Mucosa of rectum (tissue), 2 donors: ENCODE data around the gene MACIR.

Experiments used
- H3K27ac ChIP-seq, 2 donors: one replicate each; pipeline ENCODE4 v1.7.0; 2013; ENCODE audit warnings: inconsistent platforms in 2 of 2, low read depth in 2 of 2, low read length in 2 of 2
- H3K27me3 ChIP-seq, 2 donors: one replicate each; pipeline ENCODE4 v1.7.0; 2013; ENCODE audit warnings: low read length in 2 of 2; ENCODE audit not compliant: control insufficient read depth in 2 of 2, insufficient read depth in 2 of 2
- H3K36me3 ChIP-seq, 2 donors: one replicate each; pipeline ENCODE4 v1.7.0; 2013; ENCODE audit warnings: low read length in 2 of 2; ENCODE audit not compliant: control insufficient read depth in 2 of 2, insufficient read depth in 2 of 2
- H3K4me1 ChIP-seq, 2 donors: one replicate each; pipeline ENCODE4 v1.7.0; 2013; ENCODE audit warnings: low read length in 2 of 2, mild to moderate bottlenecking in 1 of 2; ENCODE audit not compliant: control insufficient read depth in 2 of 2, insufficient read depth in 2 of 2
- H3K4me3 ChIP-seq, 2 donors: one replicate each; pipeline ENCODE4 v1.7.0; 2013; ENCODE audit warnings: low read length in 2 of 2
- H3K9ac ChIP-seq, 2 donors: one replicate each; pipeline ENCODE4 v1.7.0; 2013; ENCODE audit warnings: low read length in 2 of 2, low read depth in 1 of 2, mild to moderate bottlenecking in 1 of 2
- H3K9me3 ChIP-seq, 2 donors: one replicate each; pipeline ENCODE4 v1.7.0; 2013; ENCODE audit warnings: low read length in 2 of 2; ENCODE audit not compliant: control insufficient read depth in 2 of 2
- donor health status: healthy.
- donor health status: Normal muscosa, but diverticular disease.

MACIR gene

DNA sequence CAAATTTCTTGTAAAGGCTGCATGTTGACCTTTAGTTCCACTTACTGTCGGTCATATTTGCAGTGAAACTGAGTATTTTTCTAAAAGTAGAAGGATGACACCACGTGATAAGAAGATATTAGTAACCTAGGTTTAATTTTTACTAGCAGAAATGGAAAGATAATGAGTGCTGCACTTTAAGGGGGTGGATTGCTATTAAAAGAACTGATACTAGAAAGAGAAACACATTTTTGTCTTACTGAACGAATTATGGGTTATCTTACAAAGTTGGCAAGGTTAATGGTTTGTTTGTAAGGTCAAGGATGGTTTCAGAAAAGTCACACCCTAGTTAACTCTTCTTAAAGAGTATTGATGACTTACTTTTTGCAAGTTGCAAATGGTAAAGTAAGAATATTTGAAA, 2.4 kb downstream of the MACIR start:
- Histone ChIP-seq H3K9me3 (no peaks in the 10 kb centered on the region), H3K27ac (peak overlapping the region in 1 of 2 donors; percentile 61), H3K9ac (peak overlapping the region in 1 of 2 donors; percentile 88), H3K4me1 (peaks cover 4 to 29% of the 10 kb centered on the region in 2 donors), H3K4me3 (peak overlapping the region; percentile 55 to 80), H3K36me3 (no peaks in the 10 kb centered on the region), H3K27me3 (no peaks in the 10 kb centered on the region)

DNA sequence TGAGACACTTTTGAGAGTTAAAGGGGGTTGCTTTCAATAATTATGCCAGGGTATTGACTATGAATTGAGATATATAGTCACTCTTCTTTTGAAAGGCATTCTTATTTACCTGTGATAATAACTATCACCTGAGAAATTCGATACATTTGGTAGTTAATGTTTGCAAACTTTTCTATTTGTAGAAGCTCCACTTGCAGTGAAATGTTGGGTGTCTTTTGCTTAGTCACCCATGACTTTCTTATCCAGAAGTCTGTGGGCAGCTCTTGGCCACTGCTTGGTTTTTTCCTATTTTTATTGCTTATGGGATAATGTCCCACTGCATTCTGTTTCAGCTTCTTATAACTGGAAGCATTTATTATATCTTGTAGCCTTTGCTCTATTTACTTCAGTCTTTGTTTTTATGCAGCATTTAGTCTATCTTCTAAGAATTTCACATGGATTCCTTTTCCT, 3.9 kb downstream of the MACIR start:
- Histone ChIP-seq H3K27ac (no peak overlapping the region), H3K27me3 (no peaks in the 10 kb centered on the region), H3K9ac (no peak overlapping the region), H3K36me3 (peaks cover 0 to 3% of the 10 kb centered on the region in 2 donors), H3K4me3 (no peak overlapping the region), H3K4me1 (peaks cover 4 to 21% of the 10 kb centered on the region in 2 donors), H3K9me3 (no peaks in the 10 kb centered on the region)

DNA sequence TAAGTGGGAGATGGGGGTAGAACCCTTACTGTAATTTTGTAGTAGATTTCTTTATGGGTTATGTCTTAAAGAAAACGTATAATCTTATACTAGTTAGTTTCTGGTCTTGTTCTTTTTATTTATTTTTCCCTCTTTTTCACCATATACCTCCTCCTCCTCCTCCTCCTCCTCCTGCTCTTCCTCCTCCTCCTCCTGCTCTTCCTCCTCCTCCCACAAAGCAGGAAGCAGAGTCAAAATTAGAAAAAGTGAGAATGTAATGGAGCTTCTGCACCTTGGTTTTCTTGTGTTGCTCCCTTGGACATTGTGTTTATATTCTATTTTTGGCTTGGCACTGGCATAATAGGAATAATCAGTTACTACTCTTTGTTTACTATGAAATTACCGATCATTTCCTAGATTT, 4.5 kb downstream of the MACIR start:
- peaks cover 4 to 21% of the 10 kb centered on the region in 2 donors for H3K4me1 ChIP-seq
- no peak overlapping the region for H3K4me3 ChIP-seq
- no peaks in the 10 kb centered on the region for H3K27me3 ChIP-seq
- H3K9me3 ChIP-seq: no peaks in the 10 kb centered on the region
- H3K9ac ChIP-seq: no peak overlapping the region
- peaks cover 3% of the 10 kb centered on the region in 2 donors for H3K36me3 ChIP-seq
- no peak overlapping the region for H3K27ac ChIP-seq

DNA sequence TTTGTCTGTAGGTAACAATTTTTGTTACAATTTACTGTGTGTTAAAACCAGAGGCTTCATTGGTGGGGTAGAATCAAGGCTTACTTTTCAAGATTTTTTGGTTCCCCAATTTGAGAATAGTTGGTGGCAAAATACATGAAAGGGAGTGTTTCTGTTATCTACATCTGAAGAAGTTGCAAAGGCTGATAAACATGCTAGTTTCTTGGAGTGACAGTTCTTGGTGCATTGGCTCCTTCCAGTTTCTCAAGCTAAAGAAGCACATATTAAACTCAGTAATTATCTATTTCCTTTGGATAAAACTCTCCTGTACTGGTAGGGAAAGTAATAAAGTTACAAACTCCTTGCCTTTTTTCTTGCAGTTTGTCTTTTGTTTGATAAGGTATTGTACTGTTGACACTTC, 5.9 kb downstream of the MACIR start:
- Histone ChIP-seq H3K27ac (no peak overlapping the region), H3K4me1 (peaks cover 4 to 21% of the 10 kb centered on the region in 2 donors), H3K4me3 (no peak overlapping the region), H3K9ac (no peak overlapping the region), H3K36me3 (peaks cover 3% of the 10 kb centered on the region in 2 donors), H3K9me3 (no peaks in the 10 kb centered on the region), H3K27me3 (no peaks in the 10 kb centered on the region)

DNA sequence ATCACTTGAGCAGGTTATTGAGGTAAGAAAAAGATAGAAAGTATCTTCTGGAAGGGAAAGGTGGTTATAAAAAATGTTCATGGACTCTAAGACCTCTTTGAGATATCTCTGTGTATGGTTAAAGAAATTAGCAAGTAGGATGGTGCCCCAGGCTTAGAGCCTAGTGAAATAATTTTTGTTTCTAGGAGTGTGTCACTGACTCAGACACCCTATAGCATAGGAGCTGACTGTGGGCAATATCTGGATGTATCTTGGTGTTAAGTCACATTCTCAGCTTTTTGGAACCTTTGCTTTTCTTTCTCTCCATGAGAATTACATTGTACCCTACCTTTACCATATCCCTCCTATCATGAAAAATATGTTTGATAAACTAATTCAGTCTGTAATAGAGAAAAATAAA, 12.0 kb downstream of the MACIR start:
- no peaks in the 10 kb centered on the region for H3K4me1 ChIP-seq
- no peak overlapping the region for H3K27ac ChIP-seq
- no peaks in the 10 kb centered on the region for H3K9me3 ChIP-seq
- no peak overlapping the region for H3K9ac ChIP-seq
- no peaks in the 10 kb centered on the region for H3K27me3 ChIP-seq
- H3K4me3 ChIP-seq: no peak overlapping the region
- peaks cover 6 to 7% of the 10 kb centered on the region in 2 donors for H3K36me3 ChIP-seq

DNA sequence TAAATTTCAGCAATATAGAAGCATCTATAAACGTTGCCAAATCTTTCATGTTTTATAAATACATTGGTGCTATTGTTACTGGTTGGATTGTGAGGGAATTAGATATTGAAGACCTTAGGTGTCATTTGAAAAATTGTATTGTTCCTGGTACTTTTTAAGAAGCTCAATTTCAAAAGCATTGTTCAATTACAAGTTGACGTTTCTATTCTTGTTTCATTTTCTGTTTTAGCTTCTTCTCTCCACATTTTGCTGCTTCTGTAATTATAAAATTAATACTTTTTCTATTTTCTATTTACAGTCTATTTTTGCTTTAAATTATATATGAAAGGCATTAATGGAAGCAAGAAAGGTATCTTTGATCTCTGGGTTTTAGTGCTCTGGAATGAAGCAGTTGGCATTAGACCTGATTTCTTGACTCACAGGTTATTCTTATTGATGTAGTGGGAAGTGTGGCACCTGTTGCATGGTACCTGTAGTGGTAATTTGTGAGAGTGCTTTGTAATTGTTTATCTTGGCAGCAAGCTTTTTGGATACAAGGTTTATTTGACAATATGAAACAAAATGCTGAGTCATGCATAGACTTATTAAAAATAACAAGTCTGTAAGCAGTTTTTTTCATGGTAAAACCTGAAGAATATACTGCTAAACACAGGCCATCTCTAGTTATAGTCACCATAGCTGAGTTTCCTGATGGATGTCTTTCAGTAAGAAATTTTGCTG, 13.2 kb downstream of the MACIR start:
- Histone ChIP-seq H3K27ac (no peak overlapping the region), H3K36me3 (peaks cover 16 to 17% of the 10 kb centered on the region in 2 donors), H3K4me1 (no peaks in the 10 kb centered on the region), H3K27me3 (no peaks in the 10 kb centered on the region), H3K4me3 (no peak overlapping the region), H3K9me3 (no peaks in the 10 kb centered on the region), H3K9ac (no peak overlapping the region)

DNA sequence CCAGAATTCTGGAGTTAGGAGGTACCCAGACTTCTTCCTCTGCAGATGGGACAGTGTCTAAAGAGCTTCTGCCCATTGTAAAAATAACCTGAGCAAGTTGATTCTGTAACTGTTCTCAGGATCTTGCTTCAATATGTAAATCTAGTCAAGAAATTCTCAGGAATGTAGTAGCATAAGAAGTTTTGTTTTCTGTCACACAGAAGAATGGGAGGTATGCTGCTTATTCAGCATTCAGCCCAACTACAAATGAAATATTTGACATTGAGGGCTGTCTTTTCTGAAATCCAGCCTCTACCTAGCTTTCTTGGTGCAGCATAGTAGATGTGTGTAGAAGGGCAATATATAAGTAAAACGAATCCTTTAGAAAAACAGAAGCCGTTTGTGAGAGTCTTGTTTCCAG, 13.8 kb downstream of the MACIR start:
- H3K4me3 ChIP-seq: no peak overlapping the region
- H3K27ac ChIP-seq: no peak overlapping the region
- H3K27me3 ChIP-seq: no peaks in the 10 kb centered on the region
- H3K9me3 ChIP-seq: no peaks in the 10 kb centered on the region
- peaks cover 14 to 17% of the 10 kb centered on the region in 2 donors for H3K36me3 ChIP-seq
- no peaks in the 10 kb centered on the region for H3K4me1 ChIP-seq
- H3K9ac ChIP-seq: no peak overlapping the region

DNA sequence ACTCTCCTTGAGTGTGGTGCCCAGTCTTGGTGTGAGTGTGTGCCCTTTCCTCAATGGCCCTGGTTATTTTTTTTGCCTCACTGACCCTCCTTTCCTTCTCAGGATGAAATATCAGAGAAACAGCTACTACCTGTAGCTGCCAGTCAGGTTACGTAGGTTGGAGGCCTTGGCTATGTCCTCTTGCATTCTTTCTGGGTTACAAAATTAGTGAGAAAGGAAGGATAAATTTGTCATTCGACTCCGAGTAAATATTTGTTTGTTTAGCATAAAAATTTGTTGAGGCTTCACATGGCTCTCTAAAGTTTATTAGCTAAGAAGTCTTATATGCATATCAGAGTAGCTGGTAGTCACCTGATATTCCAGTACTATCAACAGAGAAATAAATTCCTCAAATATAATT, 15.4 kb downstream of the MACIR start:
- peaks cover 14 to 19% of the 10 kb centered on the region in 2 donors for H3K36me3 ChIP-seq
- no peaks in the 10 kb centered on the region for H3K9me3 ChIP-seq
- no peak overlapping the region for H3K9ac ChIP-seq
- H3K27ac ChIP-seq: no peak overlapping the region
- no peaks in the 10 kb centered on the region for H3K4me1 ChIP-seq
- no peaks in the 10 kb centered on the region for H3K27me3 ChIP-seq
- H3K4me3 ChIP-seq: no peak overlapping the region

DNA sequence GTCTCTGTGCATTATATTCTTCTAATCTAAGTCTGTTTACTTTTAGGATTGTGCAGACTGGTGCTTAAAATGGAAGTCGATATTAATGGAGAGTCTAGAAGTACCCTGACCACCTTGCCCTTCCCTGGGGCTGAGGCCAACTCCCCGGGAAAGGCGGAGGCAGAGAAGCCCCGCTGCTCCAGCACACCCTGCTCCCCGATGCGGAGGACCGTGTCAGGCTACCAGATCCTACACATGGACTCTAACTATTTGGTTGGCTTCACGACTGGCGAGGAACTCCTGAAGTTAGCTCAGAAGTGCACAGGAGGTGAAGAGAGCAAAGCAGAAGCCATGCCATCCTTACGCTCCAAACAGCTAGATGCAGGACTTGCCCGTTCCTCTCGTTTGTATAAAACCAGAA, 17.3 kb downstream of the MACIR start:
- Histone ChIP-seq H3K4me1 (no peaks in the 10 kb centered on the region), H3K4me3 (no peak overlapping the region), H3K9ac (no peak overlapping the region), H3K9me3 (no peaks in the 10 kb centered on the region), H3K27ac (no peak overlapping the region), H3K36me3 (peaks cover 16 to 19% of the 10 kb centered on the region in 2 donors), H3K27me3 (no peaks in the 10 kb centered on the region)

DNA sequence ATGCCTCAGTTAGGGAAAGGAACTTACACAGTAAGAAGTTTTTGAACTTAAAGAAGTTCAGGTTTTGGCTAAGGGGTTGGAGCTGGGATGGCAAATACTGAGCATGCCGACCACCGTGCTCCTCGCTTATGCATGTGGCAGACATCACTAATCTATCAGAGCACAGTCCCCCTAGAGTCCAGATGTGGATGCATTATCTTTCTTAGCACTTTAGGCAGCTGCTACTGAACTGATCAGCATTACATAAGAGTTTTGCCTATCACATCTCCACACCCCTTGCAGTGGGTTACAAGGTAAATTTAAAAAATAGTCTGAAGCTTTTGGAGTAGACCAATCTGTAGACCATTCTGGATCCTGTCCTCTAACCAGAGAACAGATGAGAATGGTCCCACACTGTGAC, 22.4 kb downstream of the MACIR start:
- peaks cover 13 to 14% of the 10 kb centered on the region in 2 donors for H3K36me3 ChIP-seq

More for the DNA sequence above, 22.4 kb downstream of the MACIR start:
- no peaks in the 10 kb centered on the region for H3K27me3 ChIP-seq
- no peaks in the 10 kb centered on the region for H3K9me3 ChIP-seq
- H3K9ac ChIP-seq: no peak overlapping the region
- H3K4me1 ChIP-seq: no peaks in the 10 kb centered on the region
- no peak overlapping the region for H3K27ac ChIP-seq
- H3K4me3 ChIP-seq: no peak overlapping the region
